Panc1 (cell line): ENCODE measurements around the gene TRRAP.

Source experiments
- POLR2AphosphoS5 ChIP-seq: IDR thresholded peaks from 2 replicates; pipeline ENCODE4 v1.6.1; 2012; ENCODE audit warnings: mild to moderate bottlenecking, low read depth, low read length, moderate library complexity
- SIN3A ChIP-seq: IDR thresholded peaks from 2 replicates; pipeline ENCODE4 v1.6.1; 2012; ENCODE audit warnings: low read depth, mild to moderate bottlenecking, low read length, moderate library complexity, borderline replicate concordance; ENCODE audit not compliant: insufficient read depth
- TCF7L2 ChIP-seq: IDR thresholded peaks from 2 replicates; pipeline ENCODE4 v1.6.1; 2011; ENCODE audit warnings: mild to moderate bottlenecking, low read depth, low read length, inconsistent platforms
- TF ChIP-seq, protein P1 (sequence below): fragments of 450-650 bp; IDR thresholded peaks from 2 replicates; pipeline ENCODE4 v1.5.1; 2017; ENCODE audit warnings: mild to moderate bottlenecking
- TF ChIP-seq, protein P2 (sequence below), 2 experiments: IDR thresholded peaks; 2 replicates each; pipeline ENCODE4 v1.6.1; 2011 to 2012; ENCODE audit warnings: low read depth in 2 of 2, control low read depth in 1 of 2, low read length in 1 of 2, mild to moderate bottlenecking in 1 of 2, moderate library complexity in 1 of 2; ENCODE audit not compliant: insufficient read depth in 1 of 2

DNA sequence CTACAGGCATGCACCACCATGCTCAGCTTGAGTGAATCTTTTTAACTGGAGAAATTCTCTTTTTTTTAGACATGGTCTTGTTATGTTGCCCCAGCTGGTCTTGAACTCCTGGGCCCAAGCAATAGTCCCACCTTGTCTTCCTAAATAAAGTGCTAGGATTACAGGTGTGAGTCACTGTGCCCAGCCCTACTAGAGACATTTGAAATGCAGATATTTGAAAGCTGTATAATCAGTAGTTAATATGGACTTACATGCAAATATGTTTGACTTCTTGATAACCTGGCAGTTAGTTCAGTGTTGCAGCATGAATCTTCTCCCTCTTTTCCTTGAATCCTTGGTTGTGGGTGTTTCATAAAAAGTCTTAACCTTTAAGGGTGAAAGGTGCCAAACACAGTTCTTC, 8.7 kb downstream of the TRRAP start:
- TF ChIP-seq, protein P1, sequence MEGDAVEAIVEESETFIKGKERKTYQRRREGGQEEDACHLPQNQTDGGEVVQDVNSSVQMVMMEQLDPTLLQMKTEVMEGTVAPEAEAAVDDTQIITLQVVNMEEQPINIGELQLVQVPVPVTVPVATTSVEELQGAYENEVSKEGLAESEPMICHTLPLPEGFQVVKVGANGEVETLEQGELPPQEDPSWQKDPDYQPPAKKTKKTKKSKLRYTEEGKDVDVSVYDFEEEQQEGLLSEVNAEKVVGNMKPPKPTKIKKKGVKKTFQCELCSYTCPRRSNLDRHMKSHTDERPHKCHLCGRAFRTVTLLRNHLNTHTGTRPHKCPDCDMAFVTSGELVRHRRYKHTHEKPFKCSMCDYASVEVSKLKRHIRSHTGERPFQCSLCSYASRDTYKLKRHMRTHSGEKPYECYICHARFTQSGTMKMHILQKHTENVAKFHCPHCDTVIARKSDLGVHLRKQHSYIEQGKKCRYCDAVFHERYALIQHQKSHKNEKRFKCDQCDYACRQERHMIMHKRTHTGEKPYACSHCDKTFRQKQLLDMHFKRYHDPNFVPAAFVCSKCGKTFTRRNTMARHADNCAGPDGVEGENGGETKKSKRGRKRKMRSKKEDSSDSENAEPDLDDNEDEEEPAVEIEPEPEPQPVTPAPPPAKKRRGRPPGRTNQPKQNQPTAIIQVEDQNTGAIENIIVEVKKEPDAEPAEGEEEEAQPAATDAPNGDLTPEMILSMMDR, result no peak
- TF ChIP-seq POLR2AphosphoS5, result no peak
- no peak for TF ChIP-seq SIN3A
- TF ChIP-seq, protein P2, sequence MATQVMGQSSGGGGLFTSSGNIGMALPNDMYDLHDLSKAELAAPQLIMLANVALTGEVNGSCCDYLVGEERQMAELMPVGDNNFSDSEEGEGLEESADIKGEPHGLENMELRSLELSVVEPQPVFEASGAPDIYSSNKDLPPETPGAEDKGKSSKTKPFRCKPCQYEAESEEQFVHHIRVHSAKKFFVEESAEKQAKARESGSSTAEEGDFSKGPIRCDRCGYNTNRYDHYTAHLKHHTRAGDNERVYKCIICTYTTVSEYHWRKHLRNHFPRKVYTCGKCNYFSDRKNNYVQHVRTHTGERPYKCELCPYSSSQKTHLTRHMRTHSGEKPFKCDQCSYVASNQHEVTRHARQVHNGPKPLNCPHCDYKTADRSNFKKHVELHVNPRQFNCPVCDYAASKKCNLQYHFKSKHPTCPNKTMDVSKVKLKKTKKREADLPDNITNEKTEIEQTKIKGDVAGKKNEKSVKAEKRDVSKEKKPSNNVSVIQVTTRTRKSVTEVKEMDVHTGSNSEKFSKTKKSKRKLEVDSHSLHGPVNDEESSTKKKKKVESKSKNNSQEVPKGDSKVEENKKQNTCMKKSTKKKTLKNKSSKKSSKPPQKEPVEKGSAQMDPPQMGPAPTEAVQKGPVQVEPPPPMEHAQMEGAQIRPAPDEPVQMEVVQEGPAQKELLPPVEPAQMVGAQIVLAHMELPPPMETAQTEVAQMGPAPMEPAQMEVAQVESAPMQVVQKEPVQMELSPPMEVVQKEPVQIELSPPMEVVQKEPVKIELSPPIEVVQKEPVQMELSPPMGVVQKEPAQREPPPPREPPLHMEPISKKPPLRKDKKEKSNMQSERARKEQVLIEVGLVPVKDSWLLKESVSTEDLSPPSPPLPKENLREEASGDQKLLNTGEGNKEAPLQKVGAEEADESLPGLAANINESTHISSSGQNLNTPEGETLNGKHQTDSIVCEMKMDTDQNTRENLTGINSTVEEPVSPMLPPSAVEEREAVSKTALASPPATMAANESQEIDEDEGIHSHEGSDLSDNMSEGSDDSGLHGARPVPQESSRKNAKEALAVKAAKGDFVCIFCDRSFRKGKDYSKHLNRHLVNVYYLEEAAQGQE (IDR thresholded peaks at IDR 0.05; ENCODE audit: insufficient read depth in 1 of 2, low read depth in 2 of 2, low read length in 1 of 2), result no peak
- no peak for TF ChIP-seq TCF7L2
